Vagina (tissue), 2 donors: ENCODE data around the gene OR10A7.

Experiments used
- CTCF ChIP-seq, 3 experiments: fragments of 450-650 bp in 2 of 3; fragments of 200-600 bp in 1 of 3; sonication (generic) in 1 of 3; IDR thresholded peaks; one replicate each; pipeline ENCODE4 v1.5.1; 2017 to 2019; ENCODE audit warnings: antibody characterized with exemption in 3 of 3, mild to moderate bottlenecking in 2 of 3, moderate library complexity in 2 of 3
- POLR2A ChIP-seq, 2 donors: fragments of 450-650 bp; IDR thresholded peaks; one replicate each; pipeline ENCODE4 v1.6.1; 2017; ENCODE audit warnings: antibody characterized with exemption in 2 of 2, mild to moderate bottlenecking in 2 of 2, moderate library complexity in 2 of 2

GRCh38 chr12:55188573-55188972, 32.3 kb upstream of the OR10A7 start:
- TF ChIP-seq CTCF (IDR thresholded peaks at IDR 0.05) (no peak), POLR2A (IDR thresholded peaks at IDR 0.05) (no peak)
